ENCODE data around the gene SLC51B. TPM values are rescaled to one million over a fixed set of nuclear protein-coding genes. Genes with fewer than 3 reads are reported as not detected.

Gene SLC51B
- total and polyA plus RNA-seq, 11 donors, result 0.08 TPM; not detected in 10

GRCh38 chr15:65069179-65069578 is 24.0 kb downstream of the SLC51B start:
- ATAC-seq, result peak; percentile 21 to 72 (median 62)
- no peak overlapping the region for H3K4me3 ChIP-seq
- intact Hi-C loops (cut with DNase I), result no loop called here
- H3K27me3 ChIP-seq, result peaks cover 0 to 23% (median 0%) of the 10 kb centered on the region in 9 donors
- 40 to 63% (median 56%) methylated on average over 1 of the region's 1 CpG for WGBS, 4 donors
- H3K27ac ChIP-seq, result peak overlapping the region; percentile 59 to 93 (median 81)
- no peak for TF ChIP-seq POLR2A (IDR thresholded peaks at IDR 0.05)
- peaks cover 18 to 82% (median 45%) of the 10 kb centered on the region in 12 donors for H3K4me1 ChIP-seq
- no peaks in the 10 kb centered on the region for H3K9me3 ChIP-seq
- H3K36me3 ChIP-seq, result no peaks in the 10 kb centered on the region
- peak; percentile 51 to 75 (median 71) for DNase-seq

- WGBS, 4 donors, result 56 to 72% (median 61%) methylated on average over 5 of the region's 5 CpGs
- Histone ChIP-seq H3K36me3 (no peaks in the 10 kb centered on the region), H3K9me3 (no peaks in the 10 kb centered on the region), H3K27ac (peak overlapping the region; percentile 7 to 93 (median 80)), H3K4me3 (no peak overlapping the region), H3K4me1 (peaks cover 18 to 77% (median 45%) of the 10 kb centered on the region in 12 donors), H3K27me3 (peaks cover 0 to 23% (median 0%) of the 10 kb centered on the region in 9 donors)
- ATAC-seq (peak in 2 of 4 donors; percentile 21 to 23), DNase-seq (peak in 3 of 5 donors; percentile 45 to 81 (median 75))
- intact Hi-C loops (cut with DNase I), result no loop called here
- no peak for TF ChIP-seq CTCF (IDR thresholded peaks at IDR 0.05)
- TF ChIP-seq POLR2A (IDR thresholded peaks at IDR 0.05), result no peak
Observed at GRCh38 chr15:65069779-65070546, 24.8 kb downstream of the SLC51B start.

- H3K4me1 ChIP-seq, result peaks cover 18 to 77% (median 47%) of the 10 kb centered on the region in 12 donors
- H3K27ac ChIP-seq, result peak overlapping the region; percentile 15 to 93 (median 80)
- WGBS, 4 donors, result 14 to 23% (median 15%) methylated on average over 3 to 5 of the region's 5 CpGs
- no peak overlapping the region for H3K4me3 ChIP-seq
- H3K27me3 ChIP-seq, result peaks cover 0 to 18% (median 0%) of the 10 kb centered on the region in 9 donors
- no peaks in the 10 kb centered on the region for H3K9me3 ChIP-seq
- ATAC-seq (peak; percentile 60 to 75 (median 74)), DNase-seq (peak; percentile 73 to 88 (median 83))
- no peaks in the 10 kb centered on the region for H3K36me3 ChIP-seq
- intact Hi-C loops (cut with DNase I), result no loop called here
- TF ChIP-seq POLR2A (IDR thresholded peaks at IDR 0.05), result no peak
- TF ChIP-seq CTCF (IDR thresholded peaks at IDR 0.05), result no peak
Observed at GRCh38 chr15:65071381-65071811, 26.2 kb downstream of the SLC51B start.

- H3K9me3 ChIP-seq, result no peaks in the 10 kb centered on the region
- H3K4me3 ChIP-seq, result no peak overlapping the region
- WGBS, 4 donors, result 30 to 36% (median 31%) methylated on average over 1 of the region's 1 CpG
- TF ChIP-seq POLR2A (IDR thresholded peaks at IDR 0.05), result no peak
- TF ChIP-seq CTCF (IDR thresholded peaks at IDR 0.05), result no peak
- intact Hi-C loops (cut with DNase I), result no loop called here
- no peaks in the 10 kb centered on the region for H3K36me3 ChIP-seq
- DNase-seq (peak; percentile 42 to 80 (median 74)), ATAC-seq (peak; percentile 6 to 48 (median 22))
- H3K27me3 ChIP-seq, result peaks cover 0 to 16% (median 0%) of the 10 kb centered on the region in 9 donors
- peaks cover 18 to 82% (median 49%) of the 10 kb centered on the region in 12 donors for H3K4me1 ChIP-seq
- peak overlapping the region; percentile 15 to 93 (median 80) for H3K27ac ChIP-seq
Observed at GRCh38 chr15:65072027-65072426, 26.8 kb downstream of the SLC51B start.
